GM19397 (cell line): ENCODE measurements around the gene ZNF397.

ENCODE experiments used
- ATAC-seq: cut with Tn5 transposase; IDR thresholded peaks from one replicate; pipeline ENCODE4 v1.9.1; 2021; ENCODE audit warnings: mild to moderate bottlenecking, moderate library complexity; ENCODE audit not compliant: unreplicated experiment

ZNF397 gene

DNA sequence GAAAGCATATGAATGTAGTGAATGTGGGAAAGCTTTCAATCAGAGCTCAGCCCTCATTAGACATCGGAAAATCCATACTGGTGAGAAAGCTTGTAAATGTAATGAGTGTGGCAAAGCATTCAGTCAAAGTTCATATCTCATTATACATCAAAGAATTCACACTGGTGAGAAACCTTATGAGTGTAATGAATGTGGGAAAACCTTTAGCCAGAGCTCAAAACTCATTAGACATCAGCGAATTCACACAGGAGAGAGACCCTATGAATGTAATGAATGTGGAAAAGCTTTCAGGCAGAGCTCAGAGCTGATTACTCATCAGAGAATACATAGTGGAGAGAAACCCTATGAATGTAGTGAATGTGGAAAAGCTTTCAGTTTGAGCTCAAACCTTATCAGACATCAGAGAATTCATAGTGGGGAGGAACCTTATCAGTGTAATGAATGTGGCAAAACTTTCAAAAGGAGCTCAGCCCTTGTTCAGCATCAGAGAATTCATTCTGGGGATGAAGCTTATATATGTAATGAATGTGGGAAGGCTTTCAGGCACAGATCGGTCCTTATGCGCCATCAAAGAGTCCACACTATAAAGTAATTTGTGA, 5.0 kb downstream of the ZNF397 start:
- no peak for ATAC-seq

DNA sequence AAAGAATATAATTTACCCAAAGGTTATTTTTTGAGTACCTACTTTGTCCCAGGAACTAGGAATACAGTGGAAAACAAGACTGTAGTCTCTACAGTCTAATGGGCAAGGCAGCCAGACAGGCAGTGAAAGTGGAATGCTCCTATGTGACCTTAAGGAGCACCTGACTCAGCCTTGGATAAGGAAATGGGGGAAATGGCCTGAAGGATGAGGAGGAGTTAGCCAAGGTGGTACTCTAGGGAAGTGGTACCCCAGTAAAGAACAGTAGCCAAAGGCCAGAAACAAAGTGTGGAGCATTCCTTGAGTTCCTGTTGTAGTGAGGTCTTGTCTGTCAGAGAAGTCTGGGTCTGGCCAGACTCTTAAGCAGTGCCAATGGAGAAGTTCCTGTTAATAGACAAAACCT, 6.0 kb downstream of the ZNF397 start:
- no peak for ATAC-seq

DNA sequence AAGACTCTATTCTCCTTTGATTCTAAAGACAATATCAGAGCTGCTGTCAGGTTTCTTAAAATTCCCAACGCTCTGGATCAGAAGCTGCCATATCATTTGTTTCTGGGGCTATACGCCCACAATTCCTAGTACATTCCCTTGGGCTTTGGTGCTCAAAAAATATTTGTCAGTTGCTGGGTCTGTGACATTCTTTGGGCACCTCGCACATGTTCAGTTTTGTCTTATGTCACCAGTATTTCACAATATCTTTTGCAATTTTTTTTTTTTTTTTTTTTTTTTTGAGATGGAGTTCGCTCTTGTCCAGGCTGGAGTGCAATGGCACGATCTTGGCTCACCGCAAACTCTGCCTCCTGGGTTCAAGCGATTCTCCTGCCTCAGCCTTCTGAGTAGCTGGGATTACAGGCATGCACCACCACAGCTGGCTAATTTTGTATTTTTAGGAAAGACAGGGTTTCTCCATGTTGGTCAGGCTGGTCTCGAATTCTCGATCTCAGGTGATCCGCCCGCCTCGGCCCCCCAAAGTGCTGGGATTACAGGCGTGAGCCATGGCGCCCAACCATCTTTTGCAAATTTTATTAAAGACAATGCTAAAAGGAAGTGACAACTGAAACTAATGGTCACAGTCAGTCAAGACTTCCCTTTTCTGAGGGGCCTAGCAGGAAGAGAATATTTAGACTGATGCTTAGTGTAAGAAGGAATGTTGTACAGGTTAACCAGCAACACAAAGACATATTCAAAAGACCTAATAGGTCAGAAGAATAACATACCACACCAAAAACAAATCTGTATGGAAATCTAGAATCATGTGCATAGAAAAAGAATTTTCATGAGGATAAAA, 6.8 kb downstream of the ZNF397 start:
- ATAC-seq: no peak

DNA sequence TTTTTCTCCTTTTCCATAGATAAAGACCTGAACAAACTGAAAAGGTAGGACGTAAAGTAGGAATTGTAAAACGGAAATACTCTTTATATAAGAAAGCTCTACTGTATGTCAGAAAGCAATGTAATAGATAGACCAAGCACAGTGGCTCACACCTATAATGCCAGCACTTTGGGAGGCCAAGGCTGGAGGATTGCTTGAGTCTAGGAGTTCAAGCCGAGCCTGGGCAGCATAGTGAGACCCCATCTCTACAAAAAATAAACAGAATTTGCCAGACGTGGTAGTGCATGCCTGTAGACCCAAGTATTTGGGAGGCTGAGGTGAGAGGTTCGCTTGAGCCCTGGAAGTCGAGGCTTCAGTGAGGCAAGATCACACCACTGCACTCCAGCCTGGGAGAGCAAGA, 7.6 kb downstream of the ZNF397 start:
- ATAC-seq: no peak

DNA sequence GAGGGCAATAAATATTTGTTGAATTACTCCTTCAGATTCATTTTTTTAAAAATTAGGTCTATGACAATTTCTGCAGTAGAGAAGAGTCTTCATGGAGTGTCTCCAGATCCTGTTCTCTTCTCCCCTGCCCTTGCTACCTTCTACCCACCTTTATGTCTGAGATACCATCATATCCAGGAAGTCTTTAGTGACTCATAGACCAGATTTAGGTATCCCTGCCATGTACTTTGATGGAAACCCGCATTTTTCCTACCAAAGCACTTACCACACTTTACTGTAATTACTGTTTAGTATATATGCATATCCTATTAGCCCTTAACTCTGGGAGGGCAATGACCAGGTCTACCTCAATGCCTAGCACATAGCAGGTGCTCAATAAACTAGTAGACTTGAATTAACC, 11.6 kb downstream of the ZNF397 start:
- no peak for ATAC-seq

DNA sequence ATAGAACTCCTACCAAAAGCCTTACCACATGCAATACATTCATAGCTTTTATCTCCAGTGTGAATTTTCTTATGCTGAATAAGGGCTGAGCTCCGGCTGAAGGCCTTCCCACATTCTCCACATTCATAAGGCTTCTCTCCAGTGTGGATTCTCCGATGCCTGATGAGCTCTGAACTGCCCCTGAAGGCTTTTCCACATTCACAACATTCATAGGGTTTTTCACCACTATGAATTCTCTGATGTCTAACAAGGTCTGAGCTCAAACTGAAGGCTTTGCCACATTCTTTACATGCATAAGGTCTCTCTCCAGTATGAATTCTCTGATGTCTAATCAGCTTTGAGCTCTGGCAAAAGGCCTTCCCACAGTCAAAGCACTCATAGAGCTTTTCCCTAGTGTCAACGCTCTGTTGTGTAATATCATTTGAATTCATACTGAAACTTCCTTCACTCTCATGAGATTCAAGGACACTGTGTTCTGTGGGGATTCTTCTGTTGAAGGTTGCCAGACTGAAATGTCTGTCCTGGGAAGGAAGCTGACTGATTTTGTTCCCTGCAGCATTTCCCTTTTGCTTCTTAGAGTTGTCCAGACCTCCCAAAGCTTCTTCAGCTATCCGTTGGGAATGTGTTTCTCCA, 12.9 kb downstream of the ZNF397 start:
- ATAC-seq: no peak

DNA sequence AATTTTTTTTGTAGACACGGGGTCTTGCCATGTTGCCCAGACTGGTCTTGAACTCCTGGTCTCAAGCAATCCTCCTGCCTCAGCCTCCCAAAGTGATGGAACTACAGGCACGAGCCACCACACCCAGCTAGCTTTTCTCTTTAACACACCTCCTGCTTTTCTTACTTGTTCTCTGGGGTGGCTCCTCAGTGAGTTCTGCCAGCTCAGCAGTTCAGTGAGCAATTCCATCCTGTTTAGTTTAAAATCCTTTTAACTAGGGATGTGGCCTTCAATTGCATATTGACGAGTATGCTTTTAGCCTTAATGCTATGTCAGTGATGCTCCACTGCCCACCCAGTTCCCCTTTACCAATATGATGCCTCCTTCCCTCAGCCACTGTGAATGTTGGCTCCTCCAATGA, 16.1 kb downstream of the ZNF397 start:
- no peak for ATAC-seq

DNA sequence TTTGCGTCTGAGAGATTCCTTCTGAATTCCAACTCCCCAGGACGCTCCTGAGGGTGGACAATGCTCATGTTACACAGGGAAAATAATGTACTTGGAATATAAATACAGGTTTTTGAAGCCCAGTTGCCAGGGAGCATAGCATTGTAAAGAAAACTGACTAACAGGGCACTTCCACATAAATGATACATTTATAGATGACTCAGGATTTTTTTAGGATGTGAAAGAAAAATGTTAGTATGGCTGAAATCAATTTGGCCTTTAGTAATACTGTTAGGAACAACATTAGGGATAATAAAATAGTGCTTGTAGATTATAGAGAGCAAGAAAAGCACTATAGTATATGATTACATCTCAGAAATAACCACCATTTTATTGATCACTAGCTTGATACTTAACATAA, 23.6 kb downstream of the ZNF397 start:
- ATAC-seq: no peak

DNA sequence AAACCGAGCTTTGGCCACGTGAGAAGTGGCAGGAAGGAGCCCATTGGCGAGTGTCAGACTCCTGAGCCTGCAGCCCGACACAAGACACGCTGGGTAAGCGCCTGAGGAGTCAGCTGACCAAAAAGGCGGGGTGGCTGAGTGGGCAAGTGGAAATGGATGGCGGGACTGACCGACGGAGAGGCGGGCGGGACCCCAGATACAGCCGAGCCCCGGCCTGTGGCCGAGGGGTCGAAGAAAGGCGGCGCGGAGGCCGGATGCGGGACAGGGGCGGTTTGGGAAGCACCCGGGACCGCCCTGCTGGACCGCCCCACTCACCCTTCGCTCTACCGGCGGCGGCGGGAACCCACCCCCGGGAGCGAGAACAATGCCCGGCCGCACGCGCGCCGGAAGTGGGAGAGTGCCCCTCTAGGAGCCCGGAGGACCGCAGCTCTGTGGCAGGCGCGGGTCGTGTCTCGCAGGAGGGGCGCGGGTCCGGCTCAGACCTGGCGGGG, 26.4 kb downstream of the ZNF397 start:
- peak; percentile 87 for ATAC-seq

DNA sequence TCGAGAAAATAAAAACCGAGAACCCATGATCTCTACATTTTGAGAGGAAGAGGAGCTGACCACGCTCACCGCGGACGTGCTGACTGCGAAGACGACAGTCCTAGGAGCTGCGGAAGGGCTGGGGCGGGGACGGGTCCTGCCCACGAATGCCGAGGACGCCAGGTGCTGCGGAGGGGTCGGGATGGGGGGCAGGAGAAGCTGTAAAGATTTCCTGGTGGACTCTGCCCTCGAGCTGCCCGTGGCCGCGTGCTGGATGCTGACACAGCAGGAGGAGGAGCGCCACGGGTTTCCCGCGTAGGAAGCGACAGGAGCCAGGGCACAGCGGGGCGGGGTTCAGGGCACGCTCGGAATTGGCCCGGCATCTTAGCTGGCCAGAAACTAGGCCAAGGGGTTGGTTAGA, 27.0 kb downstream of the ZNF397 start:
- no peak for ATAC-seq

DNA sequence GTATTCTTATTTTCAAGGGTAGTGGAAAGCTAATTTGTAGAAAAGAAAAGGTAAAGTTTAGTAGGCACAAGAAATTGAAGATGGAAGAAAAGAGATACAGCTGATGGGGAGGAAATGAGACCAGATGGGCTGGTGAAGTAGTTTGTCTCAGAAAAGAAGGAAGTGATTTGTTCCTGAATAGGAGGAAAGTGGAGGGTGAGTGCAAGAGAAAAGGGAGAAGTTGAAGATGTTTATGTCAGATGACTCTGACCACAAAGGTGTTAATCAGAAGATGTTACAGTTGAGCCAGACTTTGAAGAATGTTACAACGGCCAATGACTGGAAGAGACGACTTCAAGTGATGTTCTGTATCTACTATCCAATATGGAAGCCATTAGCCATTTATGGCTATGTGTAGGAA, 28.0 kb downstream of the ZNF397 start:
- no peak for ATAC-seq

DNA sequence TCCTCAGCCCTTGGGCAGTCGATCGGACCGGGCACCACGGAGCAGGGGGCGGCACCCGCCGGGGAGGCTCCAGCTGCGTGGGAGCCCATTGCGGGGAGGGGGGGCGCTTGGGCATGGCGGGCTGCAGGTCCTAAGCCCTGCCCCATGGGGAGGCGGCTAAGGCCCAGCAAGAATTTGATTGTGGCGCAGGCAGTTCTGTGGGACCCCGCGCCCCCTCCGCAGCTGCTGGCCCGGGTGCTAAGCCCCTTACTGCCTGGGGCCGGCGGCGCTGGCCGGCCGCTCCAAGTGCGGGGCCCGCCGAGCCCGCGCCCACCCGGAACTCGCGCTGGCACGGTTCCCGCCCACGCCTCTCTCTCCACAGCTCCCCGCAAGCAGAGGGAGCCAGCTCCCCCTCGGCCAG, 30.8 kb downstream of the ZNF397 start:
- ATAC-seq: no peak

DNA sequence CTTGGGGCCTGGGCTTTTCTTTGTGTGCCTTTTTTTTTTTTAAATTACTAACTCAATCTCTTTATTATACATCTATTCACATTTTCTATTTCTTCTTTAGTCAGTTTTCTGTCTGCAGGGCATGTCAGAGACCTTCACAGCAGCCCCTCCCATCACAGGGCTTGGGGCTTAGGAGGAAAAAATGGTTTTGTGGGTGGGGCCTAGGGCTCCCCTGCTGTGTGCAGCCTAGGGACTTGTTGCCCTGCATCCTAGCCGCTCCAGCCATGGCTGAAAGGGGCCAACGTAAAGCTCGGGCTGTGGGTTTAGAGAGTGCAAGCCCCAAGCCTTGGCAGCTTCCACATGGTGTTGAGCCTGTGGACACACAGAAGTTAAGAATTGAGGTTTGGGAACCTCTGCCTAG, 35.4 kb downstream of the ZNF397 start:
- ATAC-seq: no peak

DNA sequence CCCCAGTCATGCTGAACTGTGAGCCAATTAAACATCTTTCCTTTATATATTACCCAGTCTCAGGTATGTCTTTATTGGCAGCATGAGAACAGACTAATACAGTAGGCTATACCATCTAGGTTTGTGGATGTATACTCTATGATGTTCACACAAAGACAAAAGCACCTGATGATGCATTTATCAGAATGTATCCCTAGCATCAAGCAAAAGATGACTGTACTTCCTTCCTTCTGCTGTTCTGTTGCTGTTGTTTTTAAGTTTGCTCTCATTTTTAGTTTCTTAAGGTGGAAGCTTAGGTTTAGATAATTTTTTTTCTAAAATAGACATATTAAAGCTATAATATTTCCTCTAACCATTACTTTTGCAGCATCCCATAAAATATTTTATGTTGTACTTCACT, 36.8 kb downstream of the ZNF397 start:
- ATAC-seq: no peak

DNA sequence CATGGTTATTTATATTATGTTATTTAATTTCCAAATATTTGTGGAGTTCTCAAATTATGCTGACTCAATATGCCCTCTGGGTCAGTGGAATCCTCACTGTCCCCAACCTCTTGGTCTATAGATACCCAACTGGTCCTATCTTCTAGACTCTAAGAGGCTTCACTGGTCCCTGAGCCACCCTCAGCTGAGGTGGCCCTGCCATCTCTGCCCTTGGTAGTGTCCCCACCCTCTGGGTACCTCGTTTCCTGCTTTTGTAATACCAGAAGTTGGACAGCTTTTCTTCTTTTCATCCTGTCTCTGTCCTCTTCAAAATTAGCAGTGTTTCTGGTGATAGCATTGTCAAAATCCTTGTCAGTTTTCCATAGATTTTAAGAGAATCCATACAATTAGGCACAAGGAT, 37.3 kb downstream of the ZNF397 start:
- no peak for ATAC-seq

DNA sequence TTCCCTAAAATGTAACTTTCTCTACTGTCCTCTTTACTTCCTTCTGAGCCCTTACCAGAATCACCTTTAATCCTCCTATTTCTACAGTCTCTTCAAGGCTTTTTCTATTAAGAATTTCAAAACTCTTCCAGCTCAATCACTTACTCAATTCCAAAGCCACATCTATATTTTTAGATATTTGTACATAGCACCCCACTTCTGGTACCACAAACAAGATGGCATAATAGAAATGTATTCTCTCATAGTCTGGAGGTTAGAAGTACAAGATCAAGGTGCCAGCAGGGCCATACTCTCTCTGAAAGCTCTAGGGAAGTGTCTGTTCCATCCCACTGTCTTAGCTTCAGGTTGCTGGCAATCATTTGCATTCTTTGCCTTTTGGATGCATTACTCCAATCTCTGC, 38.1 kb downstream of the ZNF397 start:
- ATAC-seq: no peak

DNA sequence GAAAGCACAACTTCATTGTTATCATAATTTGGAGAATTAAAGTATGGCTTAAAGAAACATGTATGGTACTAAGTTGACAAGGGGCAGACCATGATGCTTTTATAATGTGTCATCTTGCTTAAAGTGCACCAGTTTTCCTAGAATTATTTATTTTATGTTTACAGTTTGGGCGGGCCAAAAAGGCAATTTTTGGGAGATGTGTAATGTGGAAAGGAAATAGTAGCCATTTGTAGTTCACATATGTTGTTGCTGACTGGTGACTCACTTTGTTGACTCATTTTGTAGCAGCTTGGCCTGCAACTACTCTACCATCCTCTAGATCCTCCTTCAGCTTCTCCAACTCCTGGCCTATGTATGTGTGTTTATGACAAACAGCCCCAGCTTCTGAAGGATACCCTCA, 41.5 kb downstream of the ZNF397 start:
- ATAC-seq: no peak

DNA sequence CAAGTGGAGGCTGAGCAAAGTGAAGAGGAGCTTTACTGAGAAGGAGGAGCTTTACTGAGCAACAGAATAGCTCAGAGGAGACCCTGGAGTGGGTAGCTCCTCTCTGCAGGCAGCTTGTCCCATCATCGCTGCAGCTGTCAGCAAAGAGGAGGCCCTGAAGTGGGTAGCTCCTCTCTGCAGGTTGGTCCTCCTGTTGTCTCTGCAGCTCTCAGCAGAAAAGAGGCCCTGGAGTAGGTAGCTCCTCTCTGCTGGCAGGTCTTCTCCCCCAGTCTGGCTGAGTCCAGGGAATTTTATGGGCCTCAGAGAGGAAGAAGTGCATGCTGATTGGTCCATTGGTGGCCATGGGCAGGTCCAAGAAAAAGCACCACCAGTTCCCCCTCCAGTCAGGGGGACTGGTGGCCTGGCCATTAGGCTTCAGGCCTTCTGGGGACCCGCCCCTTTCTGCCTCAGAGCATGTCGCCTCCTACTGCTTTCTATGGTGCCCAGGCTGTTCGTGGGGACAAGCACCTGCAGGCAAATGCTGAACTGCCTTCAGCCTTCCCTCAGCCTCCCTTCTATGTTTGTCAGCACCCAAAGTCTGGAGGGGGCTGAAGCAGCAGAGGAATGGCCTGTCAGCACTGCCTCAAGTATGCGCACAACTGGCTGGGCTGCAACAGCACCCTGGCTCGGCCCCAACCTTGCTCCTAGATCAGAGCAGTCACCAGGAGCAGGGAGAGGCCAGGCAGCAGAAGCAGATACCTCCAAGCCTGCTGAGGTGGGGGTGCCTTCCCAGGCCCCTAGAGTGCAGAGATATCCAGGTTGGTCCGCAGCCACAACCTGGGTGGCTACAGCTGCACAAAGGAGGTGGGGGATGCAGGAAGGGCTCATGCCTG, 43.3 kb downstream of the ZNF397 start:
- no peak for ATAC-seq

DNA sequence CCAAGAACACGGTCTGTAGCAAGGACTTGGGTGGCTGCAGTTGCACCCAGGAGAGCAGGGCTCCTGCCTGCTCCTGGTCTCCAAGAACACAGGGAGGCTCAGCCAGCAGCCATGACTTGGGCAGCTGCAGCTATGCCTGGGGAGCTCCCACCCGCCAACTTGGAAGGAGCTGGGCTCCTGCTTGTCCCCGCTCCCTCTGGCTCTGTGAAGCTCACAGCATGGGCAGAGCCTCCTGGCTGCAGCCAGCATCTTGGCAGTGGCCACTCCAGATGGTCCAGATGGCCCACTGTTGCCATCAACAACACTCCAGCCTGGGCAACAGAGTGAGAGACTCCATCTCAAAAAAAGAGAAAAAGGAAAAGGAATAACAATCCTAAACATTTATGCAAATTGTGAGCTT, 44.0 kb downstream of the ZNF397 start:
- no peak for ATAC-seq

DNA sequence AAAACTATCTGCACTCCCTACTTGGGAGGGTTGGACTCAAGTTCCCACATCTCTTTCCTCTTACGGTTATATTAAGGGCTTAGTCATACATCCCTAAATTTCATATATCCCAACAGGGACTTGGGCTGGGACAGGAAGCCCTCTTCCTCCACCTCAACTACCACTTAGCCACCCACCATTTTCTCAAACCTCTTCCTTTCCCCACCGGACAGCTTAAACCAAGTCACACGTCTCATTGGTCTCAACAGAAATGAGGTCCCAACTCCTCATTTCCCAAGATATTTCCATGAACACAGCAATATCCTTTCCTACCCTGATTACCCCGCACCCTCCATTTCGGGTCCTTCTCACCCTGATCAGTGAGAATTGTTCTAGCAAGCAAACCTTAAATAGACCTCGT, 48.5 kb downstream of the ZNF397 start:
- ATAC-seq: no peak

DNA sequence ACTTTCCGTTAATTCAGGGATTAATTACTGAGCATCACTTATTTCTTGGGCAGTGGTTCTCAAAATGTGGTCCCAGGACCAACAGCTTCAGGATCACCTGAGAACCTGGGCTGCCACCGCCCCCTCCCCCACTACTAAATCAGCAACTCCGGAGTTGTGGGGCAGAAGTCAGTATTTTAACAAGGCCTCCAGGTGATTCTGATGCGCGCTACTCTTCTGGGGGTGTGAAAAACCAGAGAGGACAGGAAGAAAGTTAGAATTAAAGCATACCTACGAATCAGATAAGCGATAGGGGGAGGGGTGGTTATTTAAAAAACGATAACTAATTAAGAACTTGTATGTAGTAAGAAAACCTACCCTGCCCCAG, 48.9 kb downstream of the ZNF397 start:
- ATAC-seq: peak; percentile 21
